Measurements from ENCODE around the gene LRRC41. TPM values are rescaled to one million over a fixed set of nuclear protein-coding genes. Genes with fewer than 3 reads are reported as not detected.

LRRC41 gene
- total and polyA plus RNA-seq, 2 of the 13 experiments (the other 11 are each of a cell fraction or from before 2014, with no cell fraction given) = 48.1 to 53.6 TPM

GRCh38 chr1:46340404-46341221 lies 37.2 kb upstream of the LRRC41 start, which contains the start of gene NSUN4 (continued):
- TF ChIP-seq ZNF782 (CRISPR knock-in tag; IDR thresholded peaks at IDR 0.05; ENCODE audit: borderline replicate concordance) = peak; percentile 74; the same call in 1 of the 2 replicates
- TF ChIP-seq PCBP1 (IDR thresholded peaks at IDR 0.05; ENCODE audit: borderline replicate concordance, low read depth, low read length) = 0 out of 2 replicates have a peak, but pooled peaks have one; percentile 50
- TF ChIP-seq FOXC1 (CRISPR knock-in tag; IDR thresholded peaks at IDR 0.05; ENCODE audit: borderline replicate concordance) = peak; percentile 81; the same call in 1 of the 2 replicates
- TF ChIP-seq ZNF253 (CRISPR knock-in tag; IDR thresholded peaks at IDR 0.05; ENCODE audit: borderline replicate concordance) = no peak
- TF ChIP-seq DMAP1 (CRISPR knock-in tag; IDR thresholded peaks at IDR 0.05) = peak; percentile 94
- TF ChIP-seq AKNA (CRISPR knock-in tag; IDR thresholded peaks at IDR 0.05; ENCODE audit: borderline replicate concordance) = no peak
- TF ChIP-seq ZNF264 (CRISPR knock-in tag; IDR thresholded peaks at IDR 0.05) = no peak
- peak; percentile 77; the same call in 1 of the 2 replicates for TF ChIP-seq ZNF350 (CRISPR knock-in tag; IDR thresholded peaks at IDR 0.05; ENCODE audit: borderline replicate concordance, low read depth)
- TF ChIP-seq ZNF703 (CRISPR knock-in tag; IDR thresholded peaks at IDR 0.05; ENCODE audit: borderline replicate concordance) = no peak
- TF ChIP-seq ATRX (CRISPR knock-in tag; IDR thresholded peaks at IDR 0.05; ENCODE audit: borderline replicate concordance) = no peak
- no peak for TF ChIP-seq SMAD1 (CRISPR knock-in tag; IDR thresholded peaks at IDR 0.05; ENCODE audit: borderline replicate concordance, low read depth)
- peak; percentile 83 for TF ChIP-seq ASH2L (IDR thresholded peaks at IDR 0.05; ENCODE audit: insufficient read length, low read depth, low read length)
- TF ChIP-seq ZNF260 (CRISPR knock-in tag; IDR thresholded peaks at IDR 0.05; ENCODE audit: borderline replicate concordance, low read depth) = no peak
- TF ChIP-seq BCL3 (CRISPR knock-in tag; IDR thresholded peaks at IDR 0.05) = peak; percentile 22; the same call in 1 of the 2 replicates
- no peak for TF ChIP-seq JDP2 (CRISPR knock-in tag; IDR thresholded peaks at IDR 0.05; ENCODE audit: borderline replicate concordance)
- 0 out of 2 replicates have a peak, but pooled peaks have one; percentile 33 for TF ChIP-seq ZNF704 (CRISPR knock-in tag; IDR thresholded peaks at IDR 0.05; ENCODE audit: borderline replicate concordance)
- TF ChIP-seq ATF5 (CRISPR knock-in tag; IDR thresholded peaks at IDR 0.05; ENCODE audit: low read depth) = no peak
- no peak for TF ChIP-seq ZNF230 (CRISPR knock-in tag; IDR thresholded peaks at IDR 0.05)
